ENCODE data around the gene ALAS1. TPM values are rescaled to one million over a fixed set of nuclear protein-coding genes. Genes with fewer than 3 reads are reported as not detected.

The ALAS1 gene
- total and polyA plus RNA-seq, 2 of the 13 experiments (the other 11 are each of a cell fraction or from before 2014, with no cell fraction given) = 36.0 to 43.2 TPM

DNA sequence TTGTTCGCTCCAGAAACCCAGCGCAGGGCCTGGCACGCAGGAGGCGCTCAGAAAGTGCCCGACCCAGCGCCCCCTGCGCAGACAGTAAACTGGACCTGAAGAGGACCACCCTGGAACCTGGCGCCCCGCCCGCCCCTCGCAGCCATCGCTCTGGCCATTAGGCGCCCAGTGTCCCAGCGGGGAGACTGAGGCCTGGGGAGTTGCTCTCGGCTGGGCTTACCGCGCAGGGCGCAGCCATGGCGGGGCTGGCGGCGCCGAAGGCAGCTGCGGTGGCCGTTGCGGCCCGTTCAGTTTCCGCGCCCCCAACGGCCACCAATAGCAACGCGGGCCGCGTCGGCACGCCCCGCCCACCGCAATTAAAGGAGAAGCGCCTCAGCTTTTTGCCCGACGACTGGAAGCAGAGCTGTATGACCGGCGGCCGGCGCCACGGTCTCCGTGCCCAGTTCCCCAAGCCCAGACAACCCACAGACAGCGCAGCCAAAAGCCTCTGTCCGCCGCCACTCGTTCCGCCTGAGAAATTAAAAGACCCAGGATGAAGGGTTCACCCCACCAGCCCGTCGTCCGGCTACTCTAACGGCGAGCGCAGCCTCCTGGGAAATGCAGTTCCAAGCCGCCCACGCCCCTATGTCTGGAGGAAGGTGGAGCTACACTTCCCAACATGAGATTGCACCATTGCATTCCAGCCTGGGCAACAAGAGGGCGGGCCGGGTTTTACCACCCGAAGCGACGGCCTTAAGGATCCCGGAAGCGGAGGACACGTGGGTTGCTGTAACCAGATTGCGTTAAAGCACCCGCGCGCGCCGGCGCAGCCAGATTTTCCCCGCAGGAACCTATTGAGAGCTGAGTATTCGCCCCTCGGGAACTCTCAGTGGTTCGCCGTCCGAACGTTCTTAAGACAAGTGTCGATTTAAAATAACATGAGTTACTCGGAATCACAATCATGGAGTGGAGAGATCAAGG is 43.5 kb upstream of the ALAS1 start, which contains the start of gene POC1A (continued):
- TF ChIP-seq SAFB2 (CRISPR knock-in tag; IDR thresholded peaks at IDR 0.05; ENCODE audit: borderline replicate concordance, low read depth) (peak; percentile 21; the same call in 1 of the 2 replicates), ZBTB7B (CRISPR knock-in tag; IDR thresholded peaks at IDR 0.05) (no peak), DNMT1 (CRISPR knock-in tag; IDR thresholded peaks at IDR 0.05) (no peak), KDM1A (CRISPR knock-in tag; IDR thresholded peaks at IDR 0.05) (no peak), TAF1 (CRISPR knock-in tag; IDR thresholded peaks at IDR 0.05) (peak; percentile 56), CCDC6 (CRISPR knock-in tag; IDR thresholded peaks at IDR 0.05) (peak; percentile 76; the same call in 1 of the 2 replicates), ZFP41 (CRISPR knock-in tag; IDR thresholded peaks at IDR 0.05; ENCODE audit: borderline replicate concordance) (no peak), KDM6A (CRISPR knock-in tag; IDR thresholded peaks at IDR 0.05; ENCODE audit: low read depth) (no peak), NFE2 (CRISPR knock-in tag; IDR thresholded peaks at IDR 0.05) (no peak), ZFAT (CRISPR knock-in tag; conservative IDR thresholded peaks at IDR 0.05) (no peak), ARNTL (CRISPR knock-in tag; IDR thresholded peaks at IDR 0.05) (peak; percentile 91), TCF7L2 (IDR thresholded peaks at IDR 0.05; ENCODE audit: low read depth, low read length) (no peak), MAX (IDR thresholded peaks at IDR 0.05) (peak; percentile 95), RARA (CRISPR knock-in tag; IDR thresholded peaks at IDR 0.05) (peak; percentile 55), ZNF275 (CRISPR knock-in tag; IDR thresholded peaks at IDR 0.05; ENCODE audit: borderline replicate concordance) (peak; percentile 34; the same call in 1 of the 2 replicates), ZFP90 (CRISPR knock-in tag; IDR thresholded peaks at IDR 0.05; ENCODE audit: borderline replicate concordance) (no peak; the same call in 1 of the 2 replicates), PAX8 (CRISPR knock-in tag; IDR thresholded peaks at IDR 0.05; ENCODE audit: borderline replicate concordance) (no peak), NFIC (IDR thresholded peaks at IDR 0.05; ENCODE audit: low read length) (0 out of 2 replicates have a peak, but pooled peaks have one; percentile 16), ZBTB42 (CRISPR knock-in tag; IDR thresholded peaks at IDR 0.05) (no peak), MXD1 (CRISPR knock-in tag; IDR thresholded peaks at IDR 0.05) (peak; percentile 86), FOXA1 (IDR thresholded peaks at IDR 0.05) (no peak), FOXA1 (CRISPR knock-in tag; IDR thresholded peaks at IDR 0.05) (peak; percentile 55), JUNB (CRISPR knock-in tag; IDR thresholded peaks at IDR 0.05; ENCODE audit: borderline replicate concordance) (no peak), POLR2AphosphoS5 (IDR thresholded peaks at IDR 0.05; ENCODE audit: low read depth, low read length) (peak; percentile 84)
- TF ChIP-seq, protein P1, sequence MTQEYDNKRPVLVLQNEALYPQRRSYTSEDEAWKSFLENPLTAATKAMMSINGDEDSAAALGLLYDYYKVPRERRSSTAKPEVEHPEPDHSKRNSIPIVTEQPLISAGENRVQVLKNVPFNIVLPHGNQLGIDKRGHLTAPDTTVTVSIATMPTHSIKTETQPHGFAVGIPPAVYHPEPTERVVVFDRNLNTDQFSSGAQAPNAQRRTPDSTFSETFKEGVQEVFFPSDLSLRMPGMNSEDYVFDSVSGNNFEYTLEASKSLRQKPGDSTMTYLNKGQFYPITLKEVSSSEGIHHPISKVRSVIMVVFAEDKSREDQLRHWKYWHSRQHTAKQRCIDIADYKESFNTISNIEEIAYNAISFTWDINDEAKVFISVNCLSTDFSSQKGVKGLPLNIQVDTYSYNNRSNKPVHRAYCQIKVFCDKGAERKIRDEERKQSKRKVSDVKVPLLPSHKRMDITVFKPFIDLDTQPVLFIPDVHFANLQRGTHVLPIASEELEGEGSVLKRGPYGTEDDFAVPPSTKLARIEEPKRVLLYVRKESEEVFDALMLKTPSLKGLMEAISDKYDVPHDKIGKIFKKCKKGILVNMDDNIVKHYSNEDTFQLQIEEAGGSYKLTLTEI (CRISPR knock-in tag; conservative IDR thresholded peaks at IDR 0.05) = no peak
- TF ChIP-seq, protein P2, sequence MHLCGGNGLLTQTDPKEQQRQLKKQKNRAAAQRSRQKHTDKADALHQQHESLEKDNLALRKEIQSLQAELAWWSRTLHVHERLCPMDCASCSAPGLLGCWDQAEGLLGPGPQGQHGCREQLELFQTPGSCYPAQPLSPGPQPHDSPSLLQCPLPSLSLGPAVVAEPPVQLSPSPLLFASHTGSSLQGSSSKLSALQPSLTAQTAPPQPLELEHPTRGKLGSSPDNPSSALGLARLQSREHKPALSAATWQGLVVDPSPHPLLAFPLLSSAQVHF (CRISPR knock-in tag; IDR thresholded peaks at IDR 0.05) = no peak

All from HepG2 (cell line).